HepG2 (cell line): Measurements from ENCODE around the gene TNP2. TPM values are rescaled to one million over a fixed set of nuclear protein-coding genes. Genes with fewer than 3 reads are reported as not detected.
A peak's percentile ranks its signal among the peaks of the same experiment; 100 is the strongest.

Experiments
- ATAC-seq: fragments of 200-7000 bp; cut with Tn5 transposase; 3 replicates; pipeline ENCODE4 v1.9.1; 2020; ENCODE audit warnings: mild to moderate bottlenecking, moderate library complexity
- BruUV-seq: library from RNA; stranded (reverse); fragments of 400-500 nt; replicated peaks from 2 replicates; lab custom pipeline; 2021; lab: Mats Ljungman, UMichigan
- CTCF ChIA-PET: fragments of 300-600 bp; formaldehyde crosslinking; extraction: SDS; loops from one replicate; lab custom pipeline; 2021; ENCODE audit warnings: low total read pairs, inconsistent platforms, low intra/inter-chr PET ratio; lab: Yijun Ruan, JAX
- POLR2A ChIA-PET: fragments of 350-600 bp; sonication (Branson Sonifier 250); formaldehyde crosslinking; loops from one replicate; lab custom pipeline; 2020; ENCODE audit warnings: antibody characterized with exemption, inconsistent platforms; lab: Yijun Ruan, JAX
- DNase-seq: peaks from one replicate; pipeline ENCODE4 v3.0.0-alpha.2; 2015; ENCODE audit warnings: low spot score
- FAIRE-seq: peaks from 3 replicates; lab custom pipeline; 2011; peaks lifted over from hg19 to GRCh38; lab: Jason Lieb, UNC
- H2AFZ ChIP-seq: one replicate; pipeline ENCODE4 v1.6.1; 2011; ENCODE audit warnings: low read length, inconsistent platforms
- H3K27ac ChIP-seq: fragments of 300-600 bp; 3 replicates; pipeline ENCODE4 v1.8.0; 2011; ENCODE audit warnings: mixed run types, mild to moderate bottlenecking, mixed read lengths, low read length, inconsistent platforms; ENCODE audit not compliant: insufficient read depth; ENCODE audit errors: extremely low read length
- H3K27me3 ChIP-seq, 2 experiments: fragments of 200-600 bp in 1 of 2; 2 replicates in 1 of 2; 3 replicates in 1 of 2; pipeline versions ENCODE4 v1.6.0 to v1.8.0; 2011; ENCODE audit warnings: low read length in 2 of 2, mild to moderate bottlenecking in 2 of 2, moderate library complexity in 2 of 2, inconsistent platforms in 1 of 2; ENCODE audit not compliant: insufficient read depth in 2 of 2, control insufficient read depth in 1 of 2
- H3K36me3 ChIP-seq, 2 experiments: fragments of 200-600 bp in 1 of 2; replicated peaks in 1 of 2; 2 replicates in 1 of 2; 3 replicates in 1 of 2; pipeline versions ENCODE4 v1.5.1 to v1.8.0; 2011; ENCODE audit warnings: low read length in 2 of 2, inconsistent platforms in 1 of 2; ENCODE audit not compliant: insufficient read depth in 2 of 2, control insufficient read depth in 1 of 2
- H3K4me1 ChIP-seq: 2 replicates; pipeline ENCODE4 v1.5.1; 2012; ENCODE audit warnings: low read length, inconsistent platforms; ENCODE audit not compliant: insufficient read depth
- H3K4me2 ChIP-seq: 2 replicates; pipeline ENCODE4 v1.6.0; 2011; ENCODE audit warnings: low read depth, low read length, inconsistent platforms
- H3K4me3 ChIP-seq, 3 experiments: fragments of 200-600 bp in 1 of 3; sonication (generic), shearing (Covaris generic) in 1 of 3; replicated peaks in 1 of 3; 2 replicates each; pipeline ENCODE4 v1.5.1; 2011 to 2016; ENCODE audit warnings: low read length in 3 of 3, inconsistent platforms in 2 of 3, low read depth in 2 of 3, mild to moderate bottlenecking in 2 of 3, control low read depth in 1 of 3, mixed read lengths in 1 of 3; ENCODE audit not compliant: insufficient read depth in 1 of 3
- H3K79me2 ChIP-seq: one replicate; pipeline ENCODE4 v1.6.1; 2011; ENCODE audit warnings: low read length, inconsistent platforms; ENCODE audit not compliant: insufficient read depth
- H3K9ac ChIP-seq: 2 replicates; pipeline ENCODE4 v1.6.0; 2011; ENCODE audit warnings: mild to moderate bottlenecking, low read depth, low read length, inconsistent platforms; ENCODE audit not compliant: insufficient read depth
- H3K9me3 ChIP-seq: 2 replicates; pipeline ENCODE4 v1.5.1; 2012; ENCODE audit warnings: mild to moderate bottlenecking, low read length
- H4K20me1 ChIP-seq: 2 replicates; pipeline ENCODE4 v1.6.0; 2011; ENCODE audit warnings: inconsistent platforms, mild to moderate bottlenecking, low read length, moderate library complexity; ENCODE audit not compliant: insufficient read depth
- ARHGAP35 ChIP-seq: sonication (generic); formaldehyde crosslinking; IDR thresholded peaks from 2 replicates; pipeline ENCODE4 v1.9.0; 2022; ENCODE audit warnings: mild to moderate bottlenecking, inconsistent platforms, moderate library complexity, missing genetic modification reagents, borderline replicate concordance
- ISX ChIP-seq: sonication (generic); formaldehyde crosslinking; conservative IDR thresholded peaks from 2 replicates; pipeline ENCODE4 v1.5.0; 2020; ENCODE audit warnings: missing genetic modification reagents
- MED1 ChIP-seq: sonication (generic); formaldehyde crosslinking; IDR thresholded peaks from 2 replicates; pipeline ENCODE4 v1.4.0; 2020; ENCODE audit warnings: missing genetic modification reagents
- MIER3 ChIP-seq: IDR thresholded peaks from 2 replicates; pipeline ENCODE4 v1.6.1; 2016; ENCODE audit warnings: missing compliant biosample characterization, borderline replicate concordance
- ONECUT2 ChIP-seq: sonication (generic); formaldehyde crosslinking; IDR thresholded peaks from 2 replicates; pipeline ENCODE4 v1.4.0; 2020; ENCODE audit warnings: missing genetic modification reagents
- PHB2 ChIP-seq: fragments of 450-650 bp; IDR thresholded peaks from 2 replicates; pipeline ENCODE4 v1.6.1; 2018; ENCODE audit not compliant: partially characterized antibody
- RARA ChIP-seq: IDR thresholded peaks from 2 replicates; pipeline ENCODE4 v1.6.1; 2016; ENCODE audit warnings: missing genetic modification reagents, missing compliant biosample characterization
- RELA ChIP-seq: sonication (generic); formaldehyde crosslinking; IDR thresholded peaks from 2 replicates; pipeline ENCODE4 v1.4.0; 2020; ENCODE audit warnings: missing genetic modification reagents
- SOX5 ChIP-seq: IDR thresholded peaks from 2 replicates; pipeline ENCODE4 v1.6.1; 2016; ENCODE audit warnings: borderline replicate concordance
- SPEN ChIP-seq: sonication (generic); formaldehyde crosslinking; IDR thresholded peaks from 2 replicates; pipeline ENCODE4 v1.5.1; 2020; ENCODE audit warnings: low read depth, mild to moderate bottlenecking, missing genetic modification reagents
- SSRP1 ChIP-seq: IDR thresholded peaks from 2 replicates; pipeline ENCODE4 v1.6.1; 2016; ENCODE audit warnings: control low read depth
- TCF7 ChIP-seq: sonication (generic); IDR thresholded peaks from 2 replicates; pipeline ENCODE4 v1.6.1; 2016; ENCODE audit warnings: antibody characterized with exemption, low read depth
- TEF ChIP-seq: sonication (generic); formaldehyde crosslinking; IDR thresholded peaks from 2 replicates; pipeline ENCODE4 v1.5.0; 2020; ENCODE audit warnings: missing genetic modification reagents
- ZFP37 ChIP-seq: sonication (generic); formaldehyde crosslinking; IDR thresholded peaks from 2 replicates; pipeline ENCODE4 v1.4.0; 2020; ENCODE audit warnings: missing genetic modification reagents, borderline replicate concordance
- ZNF180 ChIP-seq: sonication (generic); formaldehyde crosslinking; IDR thresholded peaks from 2 replicates; pipeline ENCODE4 v1.4.0; 2020; ENCODE audit warnings: low read depth, missing genetic modification reagents, borderline replicate concordance
- ZNF367 ChIP-seq: sonication (generic); formaldehyde crosslinking; IDR thresholded peaks from 2 replicates; pipeline ENCODE4 v1.4.0; 2020; ENCODE audit warnings: missing genetic modification reagents, borderline replicate concordance
- ZNF510 ChIP-seq: sonication (generic); formaldehyde crosslinking; IDR thresholded peaks from 2 replicates; pipeline ENCODE4 v1.4.0; 2020; ENCODE audit warnings: low read depth, mild to moderate bottlenecking, missing genetic modification reagents
- ZNF761 ChIP-seq: sonication (generic); formaldehyde crosslinking; conservative IDR thresholded peaks from 2 replicates; pipeline ENCODE4 v1.4.0; 2020; ENCODE audit warnings: mild to moderate bottlenecking, missing genetic modification reagents
- WGBS: methylation state at CpG from one replicate; pipeline ENCODE4 v1.1.6; 2017; ENCODE audit warnings: low lambda C conversion rate; 5-methylcytosine and 5-hydroxymethylcytosine counted together
- in situ Hi-C: cut with HindIII; loops from 2 replicates; pipeline ENCODE4 v1.10.0; 2017; ENCODE audit warnings: low pct_unique_long_range_greater_than_20kb; ENCODE audit not compliant: extremely low pct_ligation_motif_present
- intact Hi-C: fragments of 100-400 bp; cut with micrococcal nuclease; formaldehyde crosslinking; loops from one replicate; pipeline ENCODE4 v1.10.0; 2022; ENCODE audit not compliant: unreplicated experiment
- polyA plus RNA-seq, 8 experiments: library from polyadenylated mRNA; depleted of rRNA in 3 of 8; stranded (reverse) in 7 of 8; unstranded in 1 of 8; fragments of >200 nt; fragmentation: Illumina TruSeq in 4 of 8; extraction: Trizol in 4 of 8; gene quantifications; 2 replicates each; pipeline versions ENCODE4 v1.2.1 to v1.2.3, GENCODE V29; 2011 to 2016; ENCODE audit warnings: low read depth in 4 of 8, missing spikeins in 1 of 8, mixed read lengths in 1 of 8; ENCODE audit not compliant: insufficient read depth in 1 of 8
- total RNA-seq, 5 experiments: library from RNA; depleted of rRNA; stranded (reverse); fragments of >200 nt; fragmentation: Illumina TruSeq; extraction: Trizol; gene quantifications; 2 replicates each; pipeline ENCODE4 v1.2.3, GENCODE V29; 2016; ENCODE audit warnings: low read depth in 1 of 5
- TF ChIP-seq, protein P1 (sequence below): sonication (generic); formaldehyde crosslinking; IDR thresholded peaks from 2 replicates; pipeline ENCODE4 v1.4.0; 2020; ENCODE audit warnings: missing genetic modification reagents, mild to moderate bottlenecking, borderline replicate concordance

TNP2 gene
- total and polyA plus RNA-seq, 2 of the 13 experiments (the other 11 are each of a cell fraction or from before 2014, with no cell fraction given) = not detected

DNA sequence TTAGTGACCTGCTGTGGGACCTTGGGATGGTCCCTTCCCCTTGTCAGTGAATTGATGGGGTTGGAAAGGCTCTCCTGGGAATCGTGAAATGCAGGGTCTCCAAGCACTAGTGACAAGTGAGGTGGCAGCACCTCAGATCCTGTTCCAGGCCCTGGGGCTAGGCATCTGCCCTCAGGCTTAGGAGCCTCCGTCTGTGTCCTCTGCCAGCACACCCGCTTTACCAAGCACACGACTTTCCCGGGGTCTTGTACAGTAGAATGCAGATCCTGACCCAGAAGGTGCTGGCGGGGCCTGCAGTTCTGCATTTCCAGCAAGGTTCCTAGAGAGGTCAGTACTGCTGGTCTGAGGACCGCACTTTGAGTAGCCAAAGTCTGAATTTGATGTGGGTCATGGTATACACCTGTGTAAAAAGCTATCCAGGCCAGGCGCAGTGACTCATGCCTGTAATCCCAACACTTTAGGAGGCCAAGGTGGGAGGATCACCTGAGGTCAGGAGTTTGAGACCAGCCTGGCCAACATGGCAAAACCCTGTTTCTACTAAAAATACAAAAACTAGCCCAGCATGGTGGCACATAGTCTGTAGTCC, 45.3 kb upstream of the TNP2 start (continued):
- no peak for TF ChIP-seq ZNF761 (CRISPR knock-in tag)
- TF ChIP-seq TEF (CRISPR knock-in tag) = no peak
- TF ChIP-seq ZNF367 = no peak
- no peak for TF ChIP-seq PHB2
- TF ChIP-seq SSRP1 (CRISPR knock-in tag) = no peak
- no peak for TF ChIP-seq RELA (CRISPR knock-in tag)

- 88% methylated on average over 9 of the region's 9 CpGs for WGBS
- H3K9ac ChIP-seq = peak overlapping the region; percentile 58; the same call in 1 of the 2 replicates
- H3K27ac ChIP-seq = peak overlapping the region; percentile 88
- intact Hi-C loops (no loop called here), in situ Hi-C loops (no loop called here)
- H3K79me2 ChIP-seq = no peaks in the 10 kb centered on the region
- no peak overlapping the region for H2AFZ ChIP-seq
- no peak for DNase-seq
- ChIA-PET POLR2A (interaction anchor here (0.8 to 7.4 kb wide), 10 partner anchors 16 to 73 kb away, joined by 3 to 234 read pairs (median 6); partner anchors contain the start of genes PRM2, PRM3 and SOCS1), CTCF (interaction anchor here (0.9 kb wide), 1 partner anchor 34 kb away, joined by 4 read pairs; no protein-coding TSS in a partner anchor)
- peaks cover 65% of the 10 kb centered on the region for H3K4me1 ChIP-seq
- H4K20me1 ChIP-seq = no peaks in the 10 kb centered on the region
- peak overlapping the region; percentile 73 for H3K4me2 ChIP-seq
- no peaks in the 10 kb centered on the region for H3K9me3 ChIP-seq
- FAIRE-seq = no peak
- ATAC-seq = no peak
- H3K36me3 ChIP-seq = no peaks in the 10 kb centered on the region
- no TSS peak for BruUV-seq
- no peaks in the 10 kb centered on the region for H3K27me3 ChIP-seq
- peak overlapping the region in 1 of 3 experiments; percentile 49; a peak in 1 of 6 replicates for H3K4me3 ChIP-seq
- TF ChIP-seq SPEN (CRISPR knock-in tag) (peak; percentile 11; the same call in 1 of the 2 replicates), TCF7 (peak; percentile 64), MIER3 (CRISPR knock-in tag) (no peak), ISX (peak; percentile 67; the same call in 1 of the 2 replicates), ARHGAP35 (no peak), ZNF180 (CRISPR knock-in tag) (no peak), ZFP37 (0 out of 2 replicates have a peak, but pooled peaks have one; percentile 62), RARA (CRISPR knock-in tag) (peak; percentile 76), MED1 (CRISPR knock-in tag) (peak; percentile 46), ZNF510 (CRISPR knock-in tag) (no peak), SOX5 (CRISPR knock-in tag) (0 out of 2 replicates have a peak, but pooled peaks have one; percentile 11), ONECUT2 (peak; percentile 73; the same call in 1 of the 2 replicates)
- TF ChIP-seq, protein P1, sequence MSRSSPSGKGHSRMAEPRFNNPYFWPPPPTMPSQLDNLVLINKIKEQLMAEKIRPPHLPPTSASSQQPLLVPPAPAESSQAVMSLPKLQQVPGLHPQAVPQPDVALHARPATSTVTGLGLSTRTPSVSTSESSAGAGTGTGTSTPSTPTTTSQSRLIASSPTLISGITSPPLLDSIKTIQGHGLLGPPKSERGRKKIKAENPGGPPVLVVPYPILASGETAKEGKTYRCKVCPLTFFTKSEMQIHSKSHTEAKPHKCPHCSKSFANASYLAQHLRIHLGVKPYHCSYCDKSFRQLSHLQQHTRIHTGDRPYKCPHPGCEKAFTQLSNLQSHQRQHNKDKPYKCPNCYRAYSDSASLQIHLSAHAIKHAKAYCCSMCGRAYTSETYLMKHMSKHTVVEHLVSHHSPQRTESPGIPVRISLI (CRISPR knock-in tag) = peak; percentile 44; the same call in 1 of the 2 replicates
Observed at GRCh38 chr16:11313493-11314308, 44.6 kb upstream of the TNP2 start.
